Heart left ventricle (tissue), 13 donors: Measurements from ENCODE around the gene SEC14L5.

ENCODE experiments used
- CTCF ChIP-seq, 12 donors: fragments of 200-600 bp; sonication (generic) in 4 of 12; IDR thresholded peaks; one replicate each; pipeline versions ENCODE4 v1.5.0 to v1.8.0; 2018 to 2022; ENCODE audit warnings: antibody characterized with exemption in 12 of 12, mild to moderate bottlenecking in 5 of 12
- POLR2A ChIP-seq, 2 donors: fragments of 450-650 bp; IDR thresholded peaks; one replicate each; pipeline ENCODE4 v1.6.1; 2017; ENCODE audit warnings: antibody characterized with exemption in 2 of 2, mild to moderate bottlenecking in 2 of 2, moderate library complexity in 2 of 2
- donor health status: ischemic (EF 13 %, LVEDD 7.1; RV severe dilation, severe dysfunction).
- donor health status: DM: no; HTN: yes; CAD: no.
- donor health status: DM: no; HTN: no; CAD: no.
- donor health status: ischemic (EF 25% LVEDD 6.9; RV normal size, moderate dysfunction).
- donor health status: ischemic (EF 25% LVEDD 5.7; RV mildly dilated, moderate dysfunction).
- donor health status: ischemic (EF 35%, LVEDD 5.7; RV mildly dilated, moderate dysfunction).
- donor health status: nonischemic (EF 11% LVEDD 7.7; RV severe dilation, severe dysfunction).
- donor health status: DM: yes; HTN: yes; CAD: no.
- donor health status: PGD.
- donor health status: ischemic (EF 29% LVEDD 5.4; RV normal size, mild dysfunction).
- donor health status: nonischemic (EF 23%, LVEDD 6.1; RV moderate dilation, normal function).

GRCh38 chr16:4984174-4984990, 26.3 kb downstream of the SEC14L5 start:
- TF ChIP-seq CTCF (IDR thresholded peaks at IDR 0.05) (no peak), POLR2A (IDR thresholded peaks at IDR 0.05) (no peak)
